Transverse colon (tissue), 4 donors: ENCODE results near the gene EIF6. TPM values are rescaled to one million over a fixed set of nuclear protein-coding genes. Genes with fewer than 3 reads are reported as not detected.

Source experiments
- DNase-seq: peaks from one replicate; pipeline ENCODE4 v3.0.0-alpha.2; 2019
- H3K27ac ChIP-seq, 4 donors: fragments of 200-600 bp; sonication (generic); 2 replicates each; pipeline ENCODE4 v1.5.1; 2016 to 2018; ENCODE audit warnings: inconsistent platforms in 4 of 4
- H3K27me3 ChIP-seq: fragments of 200-600 bp; sonication (generic); 2 replicates; pipeline ENCODE4 v1.5.1; 2017; ENCODE audit warnings: inconsistent platforms
- H3K36me3 ChIP-seq, 4 donors: fragments of 200-600 bp; sonication (generic); 2 replicates each; pipeline ENCODE4 v1.5.1; 2017 to 2019; ENCODE audit warnings: inconsistent platforms in 4 of 4
- H3K4me1 ChIP-seq, 4 donors: fragments of 200-600 bp; sonication (generic); 2 replicates each; pipeline ENCODE4 v1.5.1; 2017 to 2020; ENCODE audit warnings: inconsistent platforms in 4 of 4
- H3K4me3 ChIP-seq, 4 donors: fragments of 200-600 bp; sonication (generic); 1 replicate in 1 of 4; 2 replicates in 3 of 4; pipeline versions ENCODE4 v1.5.1 to v1.6.1; 2017 to 2019; ENCODE audit warnings: inconsistent platforms in 4 of 4
- H3K9me3 ChIP-seq, 2 donors: fragments of 200-600 bp; sonication (generic); 2 replicates each; pipeline ENCODE4 v1.5.1; 2017 to 2019; ENCODE audit warnings: inconsistent platforms in 2 of 2
- EP300 ChIP-seq: sonication (generic); formaldehyde crosslinking; IDR thresholded peaks from one replicate; pipeline ENCODE4 v1.6.1; 2017; ENCODE audit warnings: antibody characterized with exemption, low read depth
- POLR2A ChIP-seq: fragments of 450-650 bp; IDR thresholded peaks from one replicate; pipeline ENCODE4 v1.6.1; 2016; ENCODE audit warnings: antibody characterized with exemption, mild to moderate bottlenecking, moderate library complexity
- POLR2AphosphoS5 ChIP-seq, 3 donors: sonication (generic); formaldehyde crosslinking; IDR thresholded peaks; one replicate each; pipeline ENCODE4 v1.6.1; 2016; ENCODE audit warnings: antibody characterized with exemption in 3 of 3
- WGBS, 2 donors: methylation state at CpG; one replicate each; pipeline ENCODE4 v1.1.5; 2018; ENCODE audit warnings: low coverage in 1 of 2; 5-methylcytosine and 5-hydroxymethylcytosine counted together
- in situ Hi-C, 4 donors: fragments of 200-750 bp; cut with MboI; loops; one replicate each; pipeline versions ENCODE4 v1.15.0 to v1.15.1; 2017; ENCODE audit warnings: low sequenced_read_pairs in 3 of 4, low pct_ligation_motif_present in 1 of 4, low pct_unique_long_range_greater_than_20kb in 1 of 4
- intact Hi-C: fragments of 100-400 bp; cut with DNase I; formaldehyde crosslinking; loops from one replicate; pipeline ENCODE4 v1.15.1; 2023; ENCODE audit warnings: low total_unique reads
- total RNA-seq, 4 donors: library from RNA; depleted of rRNA; stranded (reverse); fragments of >200 nt; gene quantifications; one replicate each; pipeline ENCODE4 v1.1.0, GENCODE V29; 2016
- TF ChIP-seq, protein P1 (sequence below), 5 experiments: fragments of 200-600 bp in 3 of 5; fragments of 450-650 bp in 2 of 5; sonication (generic) in 3 of 5; IDR thresholded peaks; 1 replicate in 2 of 5; 2 replicates in 3 of 5; pipeline ENCODE4 v1.5.1; 2016 to 2017; ENCODE audit warnings: antibody characterized with exemption in 5 of 5, inconsistent platforms in 3 of 5, mild to moderate bottlenecking in 2 of 5, moderate library complexity in 1 of 5

The EIF6 gene
- total RNA-seq, 4 donors from 2014 or later: 54.9 to 168 (median 100) TPM

DNA sequence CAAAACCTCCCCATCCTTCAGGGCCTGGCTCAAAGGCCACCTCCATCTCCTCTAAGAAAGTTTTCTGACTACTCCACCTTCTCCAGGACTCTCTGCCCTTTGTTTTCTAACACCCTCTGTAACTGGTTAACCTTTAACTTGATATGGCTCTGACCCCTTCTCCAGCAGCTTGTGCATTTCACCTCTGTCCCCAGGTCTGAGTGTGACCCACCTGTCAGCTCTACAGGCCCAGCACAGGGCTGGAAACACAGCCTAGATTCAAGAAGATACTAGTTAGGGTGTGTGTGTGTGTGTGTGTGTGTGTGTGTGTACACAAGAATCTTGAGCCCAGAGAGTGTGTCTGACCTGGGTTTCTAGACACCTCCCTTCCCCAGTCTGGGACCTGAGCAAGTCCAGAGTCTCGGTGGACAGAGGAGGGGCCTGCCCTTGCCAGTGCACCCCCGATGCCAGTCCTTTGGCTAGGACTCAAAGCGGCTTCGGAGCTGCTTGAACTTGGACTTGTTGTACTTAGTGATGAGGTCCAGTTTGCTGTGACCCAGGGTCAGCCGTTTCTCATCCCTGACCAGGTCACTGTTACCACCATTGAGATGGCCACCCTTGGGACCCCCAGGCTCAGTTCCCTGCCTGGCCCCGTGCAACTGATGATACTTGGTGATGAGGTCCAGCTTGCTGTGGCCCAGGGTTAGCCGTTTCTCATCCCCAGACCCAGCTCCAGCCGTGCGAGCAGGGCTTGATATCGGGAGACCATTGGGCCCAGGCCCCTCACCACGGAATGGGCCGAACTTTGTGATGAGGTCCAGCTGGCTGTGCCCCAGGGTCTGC lies 1.7 kb upstream of the EIF6 start:
- peak overlapping the region in 2 of 4 donors; percentile 41 to 90 for H3K27ac ChIP-seq

GRCh38 chr20:35285806-35286076 lies 1.2 kb upstream of the EIF6 start:
- no peak for DNase-seq
- Histone ChIP-seq H3K9me3 (no peaks in the 10 kb centered on the region), H3K4me1 (peaks cover 10 to 32% (median 21%) of the 10 kb centered on the region in 4 donors), H3K27me3 (no peaks in the 10 kb centered on the region), H3K4me3 (no peak overlapping the region), H3K36me3 (no peaks in the 10 kb centered on the region), H3K27ac (peak overlapping the region in 2 of 4 donors; percentile 89 to 90)
- WGBS, 2 donors: 50 to 74% methylated on average over 5 of the region's 5 CpGs
- intact Hi-C loops (no loop called here), in situ Hi-C loops (no loop called here)
- no peak for TF ChIP-seq POLR2AphosphoS5 (IDR thresholded peaks at IDR 0.05)
- TF ChIP-seq, protein P1, sequence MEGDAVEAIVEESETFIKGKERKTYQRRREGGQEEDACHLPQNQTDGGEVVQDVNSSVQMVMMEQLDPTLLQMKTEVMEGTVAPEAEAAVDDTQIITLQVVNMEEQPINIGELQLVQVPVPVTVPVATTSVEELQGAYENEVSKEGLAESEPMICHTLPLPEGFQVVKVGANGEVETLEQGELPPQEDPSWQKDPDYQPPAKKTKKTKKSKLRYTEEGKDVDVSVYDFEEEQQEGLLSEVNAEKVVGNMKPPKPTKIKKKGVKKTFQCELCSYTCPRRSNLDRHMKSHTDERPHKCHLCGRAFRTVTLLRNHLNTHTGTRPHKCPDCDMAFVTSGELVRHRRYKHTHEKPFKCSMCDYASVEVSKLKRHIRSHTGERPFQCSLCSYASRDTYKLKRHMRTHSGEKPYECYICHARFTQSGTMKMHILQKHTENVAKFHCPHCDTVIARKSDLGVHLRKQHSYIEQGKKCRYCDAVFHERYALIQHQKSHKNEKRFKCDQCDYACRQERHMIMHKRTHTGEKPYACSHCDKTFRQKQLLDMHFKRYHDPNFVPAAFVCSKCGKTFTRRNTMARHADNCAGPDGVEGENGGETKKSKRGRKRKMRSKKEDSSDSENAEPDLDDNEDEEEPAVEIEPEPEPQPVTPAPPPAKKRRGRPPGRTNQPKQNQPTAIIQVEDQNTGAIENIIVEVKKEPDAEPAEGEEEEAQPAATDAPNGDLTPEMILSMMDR (IDR thresholded peaks at IDR 0.05): no peak
- TF ChIP-seq EP300: no peak
- TF ChIP-seq POLR2A: no peak

More for the DNA sequence above, 1.7 kb upstream of the EIF6 start:
- in situ Hi-C loops (no loop called here), intact Hi-C loops (no loop called here)
- Histone ChIP-seq H3K4me1 (peaks cover 10 to 32% (median 21%) of the 10 kb centered on the region in 4 donors), H3K27me3 (no peaks in the 10 kb centered on the region), H3K36me3 (no peaks in the 10 kb centered on the region), H3K4me3 (no peak overlapping the region), H3K9me3 (no peaks in the 10 kb centered on the region)
- 90% methylated on average over 12 of the region's 12 CpGs; no CpG with 5 or more reads in 1 of the 2 donors for WGBS, 2 donors
- no peak for DNase-seq
- TF ChIP-seq POLR2A (no peak), POLR2AphosphoS5 (IDR thresholded peaks at IDR 0.05) (no peak), EP300 (no peak)
- TF ChIP-seq, protein P1 (IDR thresholded peaks at IDR 0.05): no peak

DNA sequence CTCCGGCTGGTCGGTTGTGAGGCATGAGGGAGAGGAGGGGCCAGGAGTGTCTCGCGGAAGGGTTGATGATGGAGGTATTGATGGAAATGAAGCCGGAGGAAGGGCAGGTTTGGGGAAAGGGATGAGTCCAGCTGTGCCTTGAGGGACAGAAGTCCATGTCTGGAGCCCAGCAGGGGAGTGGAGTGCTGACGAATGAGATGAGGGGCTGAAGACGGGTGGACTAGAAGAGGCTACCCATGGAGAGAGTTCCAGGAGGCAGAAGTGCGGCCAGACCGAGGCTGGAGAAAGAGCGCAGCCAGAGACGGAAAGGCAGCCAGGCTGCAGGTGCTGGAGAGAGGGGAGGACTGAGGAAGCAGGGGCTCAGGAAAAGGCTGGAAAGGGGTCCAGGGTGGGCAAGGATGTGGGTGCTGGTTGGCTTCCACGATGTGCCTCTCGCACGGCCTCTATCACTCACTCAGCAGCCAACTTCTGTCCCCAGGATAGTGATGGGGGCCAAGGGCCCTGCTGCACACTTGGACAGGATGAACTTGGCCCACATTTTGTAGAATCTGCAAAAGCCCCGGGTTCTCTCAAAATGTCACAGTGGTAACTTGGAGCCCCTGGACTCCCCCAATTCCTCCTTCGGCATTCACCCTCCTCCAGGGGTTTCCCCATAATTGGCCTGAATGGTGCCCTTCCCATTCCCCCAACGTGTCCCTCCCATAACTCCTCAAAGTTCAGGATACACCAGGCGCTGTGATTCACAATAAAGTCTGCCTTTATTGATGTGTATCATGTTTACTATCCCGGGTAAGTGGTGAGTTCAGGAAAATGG lies 627 bp upstream of the EIF6 start:
- WGBS, 2 donors: 28 to 50% methylated on average over 15 to 19 of the region's 19 CpGs
- H3K36me3 ChIP-seq: peaks cover 0 to 5% (median 0%) of the 10 kb centered on the region in 4 donors
- TF ChIP-seq EP300: no peak
- TF ChIP-seq POLR2AphosphoS5 (IDR thresholded peaks at IDR 0.05): no peak
- TF ChIP-seq, protein P1 (IDR thresholded peaks at IDR 0.05): no peak
- no peak for TF ChIP-seq POLR2A
- peaks cover 10 to 32% (median 21%) of the 10 kb centered on the region in 4 donors for H3K4me1 ChIP-seq
- in situ Hi-C loops: no loop called here
- H3K4me3 ChIP-seq: peak overlapping the region; percentile 74 to 95 (median 85)
- intact Hi-C loops: no loop called here
- H3K27ac ChIP-seq: peak overlapping the region; percentile 87 to 90 (median 89)
- H3K27me3 ChIP-seq: no peaks in the 10 kb centered on the region
- no peak for DNase-seq
- H3K9me3 ChIP-seq: no peaks in the 10 kb centered on the region
